GM20000 (cell line): ENCODE results near the gene DSG3.

Source experiments
- DNase-seq: peaks from one replicate; pipeline ENCODE4 v3.0.0; 2012; ENCODE audit warnings: low spot score
- CTCF ChIP-seq: IDR thresholded peaks from 2 replicates; pipeline ENCODE4 v1.5.1; 2012; ENCODE audit warnings: mild to moderate bottlenecking, control low read depth; ENCODE audit errors: extremely low read depth, missing control alignments

The DSG3 gene

DNA sequence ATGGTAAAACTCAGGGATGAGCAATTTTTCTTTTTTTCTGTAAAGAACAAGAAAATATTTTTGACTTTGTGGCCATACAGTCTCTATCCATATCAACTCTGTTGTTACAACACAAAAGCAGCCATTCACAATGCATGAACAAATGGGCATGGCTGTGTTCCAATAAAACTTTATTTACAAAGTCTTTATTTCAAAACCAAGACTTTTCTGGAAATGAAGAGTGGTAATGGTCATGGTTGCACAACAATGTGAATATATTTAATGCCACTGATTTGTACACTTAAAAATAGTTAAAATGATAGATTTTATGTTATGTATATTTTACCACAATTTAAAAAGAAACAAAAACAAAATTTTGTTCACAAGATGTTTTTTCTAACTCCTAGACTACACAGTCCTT lies 1.6 kb upstream of the DSG3 start:
- TF ChIP-seq CTCF = no peak
- DNase-seq = no peak

DNA sequence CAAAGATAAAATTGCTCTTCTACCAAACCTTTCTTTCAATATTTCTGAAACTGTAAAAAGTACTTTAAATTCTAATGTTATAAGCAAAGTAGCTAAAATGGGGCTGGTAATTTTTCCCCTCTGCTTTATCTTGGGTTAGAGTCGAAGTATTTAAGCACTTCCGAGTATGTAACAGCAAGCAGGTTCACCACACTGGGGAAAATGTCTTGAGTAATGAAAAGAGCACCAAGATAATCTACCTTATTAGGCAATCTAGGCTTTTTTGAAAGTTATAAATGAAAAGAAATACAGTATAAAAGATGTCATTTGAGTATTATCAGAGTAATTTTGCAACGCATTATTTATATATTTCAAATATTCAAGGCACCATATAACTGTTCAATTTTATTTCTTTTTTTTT lies 687 bp upstream of the DSG3 start:
- no peak for DNase-seq
- no peak for TF ChIP-seq CTCF

DNA sequence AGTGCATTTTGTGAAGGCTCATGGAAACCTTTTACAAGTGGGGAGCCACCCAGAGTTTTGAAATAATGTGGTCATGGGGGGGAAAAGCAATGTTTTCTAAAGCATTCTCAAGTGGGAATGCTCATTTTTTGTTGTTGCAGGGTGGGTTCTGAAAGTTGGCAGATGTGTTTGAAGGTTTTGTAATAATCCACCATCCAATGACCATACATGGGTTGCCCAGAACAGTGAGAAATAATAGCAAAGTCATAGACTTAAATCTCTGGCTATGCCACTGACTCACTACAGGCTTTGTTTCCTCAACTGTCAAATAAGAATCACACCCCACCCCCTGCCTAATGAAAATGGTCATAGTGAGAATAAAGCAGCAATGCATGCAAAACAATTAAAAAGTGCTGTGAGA lies 2.9 kb downstream of the DSG3 start:
- no peak for TF ChIP-seq CTCF
- no peak for DNase-seq

DNA sequence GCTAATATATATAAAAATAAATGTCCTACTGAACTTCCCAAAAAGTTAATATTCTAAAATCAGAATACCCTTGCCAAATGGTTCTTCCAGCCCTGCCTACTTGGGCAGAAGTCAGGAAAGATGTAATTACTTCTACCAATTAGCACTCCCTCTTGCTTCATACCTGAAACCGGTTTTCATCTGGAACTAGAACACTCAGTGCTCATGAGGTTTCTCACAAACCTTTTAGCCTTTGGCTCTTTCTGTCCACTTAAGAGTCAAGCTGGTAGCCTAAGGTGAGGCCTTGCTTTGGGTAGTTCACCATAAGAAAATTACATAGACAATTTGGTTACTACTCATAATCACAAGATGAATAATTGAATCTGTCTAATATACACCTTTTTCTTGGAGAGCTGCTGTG lies 4.1 kb downstream of the DSG3 start:
- TF ChIP-seq CTCF = no peak
- no peak for DNase-seq

- no peak for DNase-seq
- no peak for TF ChIP-seq CTCF
Observed at GRCh38 chr18:31454066-31454708, 6.6 kb downstream of the DSG3 start.

DNA sequence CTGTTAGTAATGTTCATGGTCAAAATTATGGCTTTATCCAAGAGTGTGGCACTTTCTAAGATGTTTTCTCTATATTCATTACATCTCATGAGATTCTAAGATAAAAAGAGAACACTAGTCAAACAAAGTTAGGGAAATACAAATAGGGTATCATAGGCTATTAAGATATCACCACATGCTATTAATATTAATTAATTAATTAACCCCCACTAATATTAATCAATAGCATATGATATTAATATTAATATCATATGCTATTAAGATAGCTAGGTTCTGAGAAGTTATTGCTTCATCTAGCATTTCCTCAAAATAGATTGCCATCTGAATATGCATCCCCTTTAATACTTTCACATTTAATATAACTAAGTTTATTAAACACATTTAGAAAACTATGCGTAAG lies 22.1 kb downstream of the DSG3 start:
- no peak for TF ChIP-seq CTCF
- no peak for DNase-seq

GRCh38 chr18:31478688-31479087 lies 31.1 kb downstream of the DSG3 start:
- no peak for DNase-seq
- no peak for TF ChIP-seq CTCF
